Measurements from ENCODE around the gene NSUN3. TPM values are rescaled to one million over a fixed set of nuclear protein-coding genes. Genes with fewer than 3 reads are reported as not detected.
"Not testable (repeated sequence)": the region's sequence is repeated elsewhere in the genome, so short reads cannot be mapped to it uniquely, and the experiment has no call there.

The NSUN3 gene
- polyA plus RNA-seq, 5 donors: 10.2 to 20.1 (median 18.6) TPM

DNA sequence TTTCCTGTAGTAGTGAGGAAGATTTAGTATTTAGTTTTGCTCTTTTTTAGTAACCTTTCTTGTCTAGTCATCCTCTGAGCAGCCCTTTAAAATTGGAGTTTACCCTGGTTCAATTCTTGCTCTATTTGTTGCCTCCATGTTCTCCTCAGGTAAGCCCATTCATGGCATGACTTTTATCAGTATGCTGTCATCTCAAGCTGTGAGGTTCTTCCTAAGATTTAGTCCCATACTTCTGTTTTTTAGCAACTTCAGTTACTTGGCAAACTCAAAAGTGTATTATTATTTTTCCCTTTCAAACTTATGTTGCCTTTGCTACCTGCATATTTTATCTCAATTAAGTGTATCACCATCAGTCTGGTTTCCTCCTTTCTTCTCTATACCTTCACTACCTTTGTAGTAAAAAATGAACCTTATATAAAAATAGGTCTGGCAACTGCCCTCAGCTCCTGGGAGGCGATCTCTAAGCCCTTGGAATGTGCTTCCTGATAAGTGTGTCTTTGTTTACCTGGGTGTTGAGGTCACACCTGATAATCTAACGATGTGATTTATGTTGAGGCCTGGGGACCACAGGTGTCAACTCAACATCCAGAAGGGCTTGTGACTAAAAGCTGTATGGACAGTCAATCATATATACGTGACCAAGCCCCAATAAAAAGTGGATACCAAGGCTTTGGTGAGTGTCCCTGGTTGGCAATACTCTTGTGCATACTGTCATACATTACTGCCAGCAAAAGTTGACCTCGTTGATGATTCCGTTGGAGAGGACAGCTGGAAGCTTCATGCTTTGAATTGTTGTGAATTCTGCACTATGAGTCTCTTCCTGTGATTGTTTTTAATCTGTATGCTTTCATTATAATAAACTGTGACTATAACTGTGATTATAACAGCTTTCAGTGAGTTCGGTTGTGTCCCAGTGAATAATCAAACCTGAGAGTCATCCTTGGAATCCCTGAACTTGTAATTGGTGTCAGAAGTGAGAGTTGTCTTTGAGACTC is 3.9 kb downstream of the NSUN3 start:
- DNase-seq: no peak

DNA sequence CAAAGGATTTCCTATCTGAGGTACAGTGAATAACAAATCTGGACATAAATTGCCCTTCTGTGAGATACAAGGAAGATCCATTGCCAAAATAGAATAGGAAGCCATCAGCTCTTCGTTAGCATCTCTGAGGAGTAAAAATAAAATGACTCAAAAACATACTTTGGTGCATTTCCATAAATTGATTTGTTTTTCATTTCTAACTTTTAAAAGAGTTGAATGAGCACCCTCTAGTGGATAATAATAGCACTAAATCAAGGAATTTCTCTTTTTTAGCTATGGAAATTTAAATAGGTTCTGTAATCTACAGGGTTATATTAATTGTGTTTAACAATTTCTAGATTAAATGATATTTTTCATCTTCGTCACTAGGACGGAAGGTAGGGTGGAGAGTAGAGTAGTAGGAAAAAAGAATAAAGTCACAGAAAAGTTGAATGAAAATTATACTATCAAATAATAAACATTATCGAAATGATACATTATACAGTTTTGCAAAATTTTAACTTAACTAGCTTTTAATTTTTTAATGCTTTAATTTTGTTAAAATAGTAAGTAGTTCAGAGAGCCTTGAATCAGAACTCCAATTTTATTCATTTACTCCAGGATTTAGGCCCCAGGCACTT is 6.4 kb downstream of the NSUN3 start:
- peak; percentile 9 to 15 for DNase-seq

GRCh38 chr3:94070341-94070911 is 7.6 kb downstream of the NSUN3 start:
- no peak for DNase-seq

- DNase-seq: no peak
Observed at GRCh38 chr3:94071713-94072284, 8.9 kb downstream of the NSUN3 start.

DNA sequence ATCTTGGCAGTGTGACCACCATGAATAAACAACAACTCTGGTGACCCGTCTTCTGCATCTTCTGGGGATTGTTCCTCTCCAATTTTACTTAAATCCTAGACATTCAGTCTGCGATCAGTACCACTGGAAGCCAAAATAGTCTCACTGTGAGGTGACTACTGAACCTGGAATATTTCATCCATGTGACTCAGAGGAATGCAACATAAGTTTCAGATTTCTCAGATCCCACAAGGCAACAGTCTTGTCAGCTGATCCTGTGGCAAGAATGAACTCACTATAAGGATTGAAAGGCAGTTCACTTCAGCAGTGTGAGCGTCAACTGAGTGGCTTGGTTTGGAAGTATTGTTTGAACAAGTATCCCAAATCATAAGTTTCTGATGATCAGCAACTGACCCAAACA is 13.2 kb downstream of the NSUN3 start:
- DNase-seq: no peak

DNA sequence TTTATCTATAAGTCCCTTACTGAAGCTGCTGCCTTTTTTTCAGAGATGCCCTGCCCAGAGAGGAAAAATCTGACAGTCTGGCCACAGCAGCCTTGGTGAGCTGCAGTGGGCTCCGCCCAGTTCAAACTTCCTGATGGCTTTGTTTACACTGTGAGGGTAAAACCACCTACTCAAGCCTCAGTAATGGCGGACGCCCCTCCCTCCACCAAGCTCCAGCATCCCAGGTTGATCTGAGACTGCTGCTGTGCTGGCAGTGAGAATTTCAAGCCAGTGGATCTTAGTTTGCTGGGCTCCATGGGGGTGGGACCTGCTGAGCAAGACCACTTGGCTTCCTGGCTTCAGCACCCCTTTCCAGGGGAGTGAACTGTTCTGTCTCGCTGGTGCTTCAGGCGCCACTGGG is 17.7 kb downstream of the NSUN3 start:
- DNase-seq: not testable (repeated sequence)

GRCh38 chr3:94081884-94082283 is 19.0 kb downstream of the NSUN3 start:
- no peak for DNase-seq

DNA sequence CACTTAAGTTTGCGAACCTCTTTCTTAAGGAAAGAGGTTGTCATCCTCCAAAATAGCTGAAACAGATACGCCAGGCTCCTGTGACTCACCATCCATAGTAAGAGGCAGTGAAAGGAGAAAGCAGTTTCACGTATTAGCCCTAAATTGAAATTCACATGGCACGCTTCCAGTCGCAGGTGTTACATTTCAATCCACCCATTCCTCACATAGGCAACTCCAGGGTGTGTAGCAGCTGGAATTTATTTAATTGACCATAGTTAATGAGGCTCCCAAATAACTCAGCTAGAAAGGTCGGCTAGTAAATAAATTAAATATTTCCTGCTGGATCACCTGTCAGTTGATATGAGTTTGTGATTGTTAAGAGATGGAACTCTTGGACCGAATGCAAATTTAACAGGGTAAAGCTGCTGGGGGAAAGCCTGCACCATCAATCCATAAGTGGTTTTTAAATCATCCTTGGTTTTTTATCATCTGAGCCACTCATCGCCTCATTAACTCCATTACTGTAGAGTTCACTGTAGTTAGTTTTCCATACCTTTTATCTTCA is 19.6 kb downstream of the NSUN3 start:
- no peak for DNase-seq

DNA sequence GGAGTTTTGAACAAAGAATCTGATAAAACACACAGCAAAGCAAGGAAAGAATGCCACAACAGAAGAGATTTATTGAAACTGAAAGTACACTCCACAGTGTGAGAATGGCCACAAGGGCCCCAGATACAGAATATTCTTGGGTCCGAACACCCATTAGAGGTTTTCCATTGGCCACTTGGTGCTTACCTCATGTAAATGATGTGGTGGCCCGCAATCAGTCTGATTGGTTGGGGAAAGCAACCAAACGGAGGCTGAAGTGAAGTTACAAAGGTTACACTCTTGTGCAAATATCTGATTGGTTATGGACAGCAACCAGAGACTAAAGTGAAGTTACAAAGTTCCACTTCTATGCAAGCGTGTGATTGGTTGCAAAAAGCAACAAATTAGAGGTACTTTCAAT is 20.4 kb downstream of the NSUN3 start:
- DNase-seq: no peak

DNA sequence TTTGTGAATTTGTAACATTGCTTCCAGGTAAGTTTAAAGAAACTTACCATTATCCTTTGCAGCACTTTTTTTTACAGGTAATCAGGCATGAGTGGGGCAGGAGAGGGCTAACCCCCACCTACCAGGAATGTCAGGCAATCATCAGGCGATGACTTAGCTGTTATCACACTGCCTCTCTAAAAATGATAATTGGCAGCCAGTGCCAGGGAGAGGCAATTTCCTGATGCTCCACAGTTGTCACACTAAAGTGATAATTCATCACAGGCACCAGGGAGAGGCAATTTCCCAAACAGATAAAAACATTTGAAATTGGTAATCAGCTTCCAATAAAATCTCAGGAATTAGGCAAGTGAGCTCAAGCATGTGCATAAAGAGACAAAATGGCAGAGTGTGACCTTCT is 26.3 kb downstream of the NSUN3 start:
- no peak for DNase-seq

- no peak for DNase-seq
Observed at GRCh38 chr3:94092086-94092485, 29.2 kb downstream of the NSUN3 start.

DNA sequence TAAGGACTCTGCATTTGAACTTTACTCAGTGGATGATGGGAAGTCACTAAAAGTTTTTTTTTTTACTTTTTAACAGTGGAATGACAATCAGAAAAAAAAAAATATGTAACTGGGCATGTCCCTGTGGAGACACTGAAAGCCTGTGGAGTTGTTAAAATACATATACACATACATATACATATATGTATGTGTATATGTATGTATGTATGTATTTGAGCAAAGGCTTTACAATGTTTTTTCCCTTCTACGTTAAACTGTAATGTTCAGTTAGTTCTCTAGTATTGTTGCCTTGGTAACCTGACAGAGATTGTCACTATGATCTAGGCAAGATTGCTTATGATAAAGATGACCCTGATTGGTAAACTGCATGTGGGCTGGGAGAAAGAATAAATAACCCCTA is 30.3 kb downstream of the NSUN3 start:
- no peak for DNase-seq

DNA sequence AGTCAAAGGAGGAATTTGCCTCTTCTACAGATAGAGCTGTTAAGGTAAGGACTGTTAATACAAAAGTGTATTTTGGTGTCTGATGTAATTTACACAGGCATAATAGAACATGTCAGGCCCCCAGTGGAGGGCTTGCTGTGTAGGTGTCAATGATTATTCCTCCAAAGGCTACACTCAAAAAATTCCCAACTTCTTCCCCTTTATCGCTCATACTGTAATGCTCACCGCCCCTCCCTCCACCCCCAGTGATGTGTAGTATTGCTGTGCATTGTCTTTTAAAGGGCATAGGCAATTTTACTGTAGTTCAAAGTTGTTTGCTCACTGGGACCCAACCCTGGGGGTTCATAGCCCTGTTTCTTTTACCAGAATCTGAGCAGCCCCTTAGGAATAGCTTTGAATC is 32.2 kb downstream of the NSUN3 start:
- no peak for DNase-seq

- no peak for DNase-seq
Observed at GRCh38 chr3:94098452-94098851, 35.6 kb downstream of the NSUN3 start.

GRCh38 chr3:94099311-94099710 is 36.5 kb downstream of the NSUN3 start:
- no peak for DNase-seq

GRCh38 chr3:94101860-94102259 is 39.0 kb downstream of the NSUN3 start:
- DNase-seq: no peak

GRCh38 chr3:94106268-94106667 is 43.4 kb downstream of the NSUN3 start:
- DNase-seq: no peak

- not testable (repeated sequence) for DNase-seq
Observed at GRCh38 chr3:94110232-94110631, 47.4 kb downstream of the NSUN3 start.

- no peak for DNase-seq
Observed at GRCh38 chr3:94110854-94111253, 48.0 kb downstream of the NSUN3 start.

GRCh38 chr3:94114666-94115065 is 51.8 kb downstream of the NSUN3 start:
- no peak for DNase-seq

GRCh38 chr3:94115482-94115881 is 52.6 kb downstream of the NSUN3 start:
- DNase-seq: peak in 1 of 2 donors; percentile 3

- no peak for DNase-seq
Observed at GRCh38 chr3:94117729-94118128, 54.9 kb downstream of the NSUN3 start.
